H9 (cell line): Measurements from ENCODE around the gene SEPTIN12. TPM values are rescaled to one million over a fixed set of nuclear protein-coding genes. Genes with fewer than 3 reads are reported as not detected.

Experiments
- DNase-seq: peaks from one replicate; pipeline ENCODE4 v3.0.0-alpha.2; 2017
- H2AFZ ChIP-seq: one replicate; pipeline ENCODE4 v1.6.1; 2013; ENCODE audit warnings: mild to moderate bottlenecking, low read length, control low read depth, moderate library complexity
- H2AK5ac ChIP-seq: 2 replicates; pipeline ENCODE4 v1.6.1; 2013; ENCODE audit warnings: low read length, control low read depth, mixed read lengths; ENCODE audit not compliant: insufficient read length
- H2BK120ac ChIP-seq: one replicate; pipeline ENCODE4 v1.6.1; 2013; ENCODE audit warnings: low read depth, mild to moderate bottlenecking, low read length, control low read depth, inconsistent platforms; ENCODE audit not compliant: poor library complexity, severe bottlenecking
- H2BK12ac ChIP-seq: 2 replicates; pipeline ENCODE4 v1.6.1; 2013; ENCODE audit warnings: low read length, control low read depth, mixed read lengths, low read depth; ENCODE audit not compliant: insufficient read length
- H2BK15ac ChIP-seq: 2 replicates; pipeline ENCODE4 v1.6.1; 2013; ENCODE audit warnings: low read depth, low read length, control low read depth
- H2BK20ac ChIP-seq: one replicate; pipeline ENCODE4 v1.6.1; 2013; ENCODE audit warnings: low read depth, mild to moderate bottlenecking, low read length, control low read depth, inconsistent platforms; ENCODE audit not compliant: poor library complexity, severe bottlenecking
- H2BK5ac ChIP-seq: 2 replicates; pipeline ENCODE4 v1.6.1; 2013; ENCODE audit warnings: low read length, control low read depth, mixed read lengths; ENCODE audit not compliant: insufficient read length
- H3K14ac ChIP-seq: 2 replicates; pipeline ENCODE4 v1.6.1; 2013; ENCODE audit warnings: low read length, control low read depth; ENCODE audit not compliant: insufficient read depth
- H3K18ac ChIP-seq: 2 replicates; pipeline ENCODE4 v1.6.1; 2013; ENCODE audit warnings: low read depth, mild to moderate bottlenecking, mixed read lengths, low read length, control low read depth; ENCODE audit not compliant: insufficient read length
- H3K23ac ChIP-seq: 2 replicates; pipeline ENCODE4 v1.6.1; 2013; ENCODE audit warnings: low read length, control low read depth, mixed read lengths, low read depth; ENCODE audit not compliant: insufficient read length
- H3K23me2 ChIP-seq: 2 replicates; pipeline ENCODE4 v1.6.1; 2013; ENCODE audit warnings: low read depth, mild to moderate bottlenecking, mixed read lengths, low read length, control low read depth; ENCODE audit not compliant: insufficient read length, poor library complexity, severe bottlenecking
- H3K27ac ChIP-seq: 2 replicates; pipeline ENCODE4 v1.5.1; 2013; ENCODE audit warnings: low read length, control low read depth, mixed read lengths, low read depth; ENCODE audit not compliant: insufficient read length
- H3K27me3 ChIP-seq: 2 replicates; pipeline ENCODE4 v1.6.1; 2013; ENCODE audit warnings: low read length, control low read depth, inconsistent platforms; ENCODE audit not compliant: insufficient read depth
- H3K4ac ChIP-seq: 2 replicates; pipeline ENCODE4 v1.6.1; 2013; ENCODE audit warnings: low read depth, mild to moderate bottlenecking, control low read depth, inconsistent platforms, low read length, moderate library complexity
- H3K4me1 ChIP-seq: 2 replicates; pipeline ENCODE4 v1.6.1; 2013; ENCODE audit warnings: low read length, control low read depth, inconsistent platforms; ENCODE audit not compliant: insufficient read depth
- H3K4me2 ChIP-seq: 2 replicates; pipeline ENCODE4 v1.6.1; 2013; ENCODE audit warnings: low read length, control low read depth, mixed read lengths; ENCODE audit not compliant: insufficient read length, insufficient read depth
- H3K56ac ChIP-seq: 2 replicates; pipeline ENCODE4 v1.6.1; 2013; ENCODE audit warnings: low read depth, mild to moderate bottlenecking, mixed read lengths, low read length, control low read depth; ENCODE audit not compliant: insufficient read length
- H3K79me1 ChIP-seq: 2 replicates; pipeline ENCODE4 v1.6.1; 2013; ENCODE audit warnings: low read depth, mild to moderate bottlenecking, moderate library complexity, low read length, control low read depth, inconsistent platforms; ENCODE audit not compliant: insufficient read depth, poor library complexity, severe bottlenecking
- H3K79me2 ChIP-seq: 2 replicates; pipeline ENCODE4 v1.6.1; 2013; ENCODE audit warnings: low read length, control low read depth, inconsistent platforms; ENCODE audit not compliant: insufficient read depth
- H3K9ac ChIP-seq: 2 replicates; pipeline ENCODE4 v1.6.1; 2013; ENCODE audit warnings: low read length, control low read depth, mixed read lengths; ENCODE audit not compliant: insufficient read length; ENCODE audit errors: extremely low read depth
- H3K9me3 ChIP-seq: one replicate; pipeline ENCODE4 v1.6.1; 2013; ENCODE audit warnings: low read depth, low read length, inconsistent platforms; ENCODE audit not compliant: control insufficient read depth
- H3T11ph ChIP-seq: one replicate; pipeline ENCODE4 v1.6.1; 2013; ENCODE audit warnings: mild to moderate bottlenecking, low read length, control low read depth, inconsistent platforms
- H4K20me1 ChIP-seq: one replicate; pipeline ENCODE4 v1.6.1; 2013; ENCODE audit not compliant: control insufficient read depth, insufficient read length, insufficient read depth
- H4K5ac ChIP-seq: 2 replicates; pipeline ENCODE4 v1.6.1; 2013; ENCODE audit warnings: low read depth, mild to moderate bottlenecking, mixed read lengths, low read length, control low read depth; ENCODE audit not compliant: insufficient read length
- H4K8ac ChIP-seq: replicated peaks from 2 replicates; pipeline ENCODE4 v1.6.1; 2013; ENCODE audit warnings: low read length, control low read depth, mixed read lengths, low read depth; ENCODE audit not compliant: insufficient read length
- H4K91ac ChIP-seq: 2 replicates; pipeline ENCODE4 v1.6.1; 2013; ENCODE audit warnings: low read depth, mild to moderate bottlenecking, moderate library complexity, mixed read lengths, low read length, control low read depth; ENCODE audit not compliant: insufficient read length
- H3K27ac Mint-ChIP-seq, 3 experiments: 2 replicates in 2 of 3; 3 replicates in 1 of 3; pipeline ENCODE4 v1.8.0; 2020 to 2021; ENCODE audit warnings: mixed read lengths in 3 of 3, mild to moderate bottlenecking in 1 of 3, moderate library complexity in 1 of 3
- H3K27me3 Mint-ChIP-seq: 2 replicates; pipeline ENCODE4 v1.8.0; 2021; ENCODE audit warnings: low read depth, mild to moderate bottlenecking, moderate library complexity, mixed read lengths
- H3K36me3 Mint-ChIP-seq, 3 experiments: 2 replicates in 2 of 3; 3 replicates in 1 of 3; pipeline ENCODE4 v1.8.0; 2020 to 2021; ENCODE audit warnings: low read depth in 3 of 3, mixed read lengths in 3 of 3; ENCODE audit not compliant: insufficient read depth in 1 of 3
- H3K4me1 Mint-ChIP-seq, 2 experiments: 2 replicates each; pipeline ENCODE4 v1.8.0; 2020; ENCODE audit warnings: mixed read lengths in 2 of 2
- H3K4me3 Mint-ChIP-seq, 2 experiments: 2 replicates in 1 of 2; 3 replicates in 1 of 2; pipeline ENCODE4 v1.8.0; 2020 to 2021; ENCODE audit warnings: mild to moderate bottlenecking in 2 of 2, mixed read lengths in 2 of 2, moderate library complexity in 1 of 2
- H3K9me3 Mint-ChIP-seq, 2 experiments: 2 replicates in 1 of 2; 3 replicates in 1 of 2; pipeline ENCODE4 v1.8.0; 2020; ENCODE audit warnings: mild to moderate bottlenecking in 2 of 2, mixed read lengths in 2 of 2, moderate library complexity in 1 of 2
- CTCF ChIP-seq: fragments of 200-600 bp; sonication (generic); conservative IDR thresholded peaks from 3 replicates; pipeline ENCODE4 v1.8.0; 2021; ENCODE audit warnings: antibody characterized with exemption, mild to moderate bottlenecking
- WGBS: extraction: QIAGEN DNeasy Blood & Tissue Kit; methylation state at CpG from one replicate; pipeline ENCODE4 v1.1.7; 2013; ENCODE audit warnings: missing lambda C conversion rate, low lambda C conversion rate, mixed read lengths; ENCODE audit not compliant: insufficient read length; ENCODE audit errors: extremely low coverage; 5-methylcytosine and 5-hydroxymethylcytosine counted together
- long read RNA-seq: library from polyadenylated mRNA; unstranded; transcript quantifications from one replicate; pipeline ENCODE4 v2.0.0, GENCODE V29; 2020
- total RNA-seq: library from RNA; stranded (reverse); gene quantifications from 2 replicates; pipeline ENCODE4 v1.2.1, GENCODE V29; 2021

The SEPTIN12 gene, protein sequence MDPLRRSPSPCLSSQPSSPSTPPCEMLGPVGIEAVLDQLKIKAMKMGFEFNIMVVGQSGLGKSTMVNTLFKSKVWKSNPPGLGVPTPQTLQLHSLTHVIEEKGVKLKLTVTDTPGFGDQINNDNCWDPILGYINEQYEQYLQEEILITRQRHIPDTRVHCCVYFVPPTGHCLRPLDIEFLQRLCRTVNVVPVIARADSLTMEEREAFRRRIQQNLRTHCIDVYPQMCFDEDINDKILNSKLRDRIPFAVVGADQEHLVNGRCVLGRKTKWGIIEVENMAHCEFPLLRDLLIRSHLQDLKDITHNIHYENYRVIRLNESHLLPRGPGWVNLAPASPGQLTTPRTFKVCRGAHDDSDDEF
- total RNA-seq: 0.48 TPM in 1 of 2 replicates, not detected in the other
- long read RNA-seq: 0 reads

- Histone ChIP-seq H4K8ac (no peak within 1 kb of the TSS), H4K5ac (no peak within 1 kb of the TSS), H3K23ac (no peak within 1 kb of the TSS), H3K14ac (peak within 1 kb of the TSS; percentile 38), H3K27me3 (no peaks in the 10 kb centered on the region), H2BK12ac (no peak within 1 kb of the TSS), H3K4ac (no peak within 1 kb of the TSS), H3T11ph (no peak within 1 kb of the TSS), H2BK5ac (no peak within 1 kb of the TSS), H2BK120ac (no peak within 1 kb of the TSS), H3K79me1 (no peaks in the 10 kb centered on the region), H4K91ac (no peak within 1 kb of the TSS), H3K9ac (no peak within 1 kb of the TSS), H2AK5ac (no peak within 1 kb of the TSS), H3K27ac (no peak within 1 kb of the TSS), H3K56ac (no peak within 1 kb of the TSS), H3K4me1 (peaks cover 3% of the 10 kb centered on the region; the same call in 1 of the 2 replicates), H4K20me1 (no peaks in the 10 kb centered on the region), H2BK15ac (no peak within 1 kb of the TSS), H2BK20ac (no peak within 1 kb of the TSS), H2AFZ (no peak within 1 kb of the TSS), H3K79me2 (no peaks in the 10 kb centered on the region), H3K9me3 (no peaks in the 10 kb centered on the region), H3K18ac (peak within 1 kb of the TSS; percentile 33), H3K23me2 (no peaks in the 10 kb centered on the region), H3K4me2 (no peak within 1 kb of the TSS)
- Mint-ChIP-seq H3K27ac (peak within 1 kb of the TSS; percentile 28 to 53 (median 29); a peak in 4 of 7 replicates), H3K27me3 (no peaks in the 10 kb centered on the region; the same call in 1 of the 2 replicates), H3K4me1 (peaks cover 15 to 24% of the 10 kb centered on the region in 2 experiments), H3K4me3 (no peak within 1 kb of the TSS; a peak in 1 of 5 replicates), H3K36me3 (no peaks in the 10 kb centered on the region), H3K9me3 (no peaks in the 10 kb centered on the region; a peak in 1 of 5 replicates)
- WGBS: no CpG with 5 or more reads among the region's 14 CpGs
- no peak for DNase-seq
- 0 out of 3 replicates have a peak, but pooled peaks have one; percentile 9 for TF ChIP-seq CTCF
These were observed at the start of gene SEPTIN12 for GRCh38 chr16:4787627-4788482. TSS of gene SEPTIN12 (minus strand) at chr16:4788345. CDS start at chr16:4787645, 700 bp downstream.
